Measurements from ENCODE around the gene ANKRD24. TPM values are rescaled to one million over a fixed set of nuclear protein-coding genes. Genes with fewer than 3 reads are reported as not detected.

ANKRD24 gene
- total RNA-seq, 2 experiments from 2014 or later, result 1.7 to 4.8 TPM

DNA sequence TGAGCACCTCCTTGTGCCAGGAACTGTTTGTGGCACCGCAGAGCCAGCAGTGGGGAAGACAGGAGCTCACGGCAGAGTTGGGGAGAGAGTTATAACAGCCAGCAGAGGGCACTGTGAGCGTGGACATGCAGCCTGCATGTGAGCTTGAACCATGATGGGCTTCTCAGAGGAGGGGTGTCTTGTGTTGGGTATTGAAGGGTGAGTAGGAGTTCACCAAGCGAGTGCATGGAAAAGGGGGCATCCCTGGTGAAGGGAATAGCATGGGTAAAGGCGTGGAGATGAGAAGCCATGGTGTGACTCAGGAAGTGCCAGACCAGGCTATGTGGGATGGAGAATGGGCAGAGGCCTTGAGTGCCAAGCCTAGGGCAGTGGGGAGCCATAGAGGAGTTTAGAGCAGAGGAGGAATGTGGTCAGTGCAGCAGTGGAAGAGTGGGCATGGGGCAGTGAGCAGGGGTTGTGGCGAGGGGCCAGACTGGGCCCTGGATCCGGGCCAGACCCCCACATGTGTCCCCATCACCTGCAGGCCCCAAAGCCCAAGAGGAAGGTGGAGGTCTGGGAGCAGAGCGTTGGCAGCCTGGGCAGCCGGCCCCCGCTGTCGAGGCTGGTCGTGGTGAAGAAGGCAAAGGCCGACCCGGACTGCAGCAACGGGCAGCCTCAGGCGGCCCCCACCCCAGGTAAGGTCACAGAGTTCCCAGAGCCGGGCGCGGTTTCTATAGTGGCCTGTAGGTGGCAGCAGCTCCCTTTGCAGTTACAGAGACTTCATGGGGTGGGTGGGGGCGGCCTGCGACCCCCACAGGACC is 84.8 kb downstream of the ANKRD24 start:
- Histone ChIP-seq H3K36me3 (ENCODE audit: insufficient read depth, low read length) (peaks cover 77% of the 10 kb centered on the region), H3K9me2 (ENCODE audit: insufficient read depth, low read length) (no peaks in the 10 kb centered on the region)
- CTCF ChIA-PET (ENCODE audit: unreplicated experiment), result interaction anchor here (0.6 to 1.2 kb wide), 4 partner anchors 28 to 1255 kb away, joined by 5 to 10 read pairs (median 8); partner anchors contain the start of gene MPND

GRCh38 chr19:4267901-4268815 is 85.7 kb downstream of the ANKRD24 start:
- no peak overlapping the region for H3K27ac ChIP-seq (ENCODE audit: low read depth, low read length, poor library complexity, severe bottlenecking)
- no peaks in the 10 kb centered on the region for H3K79me2 ChIP-seq (ENCODE audit: insufficient read depth, low read depth, low read length)
- TF ChIP-seq EZH2phosphoT487 (IDR thresholded peaks at IDR 0.05; ENCODE audit: borderline replicate concordance, low read depth, low read length), result no peak
- TF ChIP-seq, protein P1, sequence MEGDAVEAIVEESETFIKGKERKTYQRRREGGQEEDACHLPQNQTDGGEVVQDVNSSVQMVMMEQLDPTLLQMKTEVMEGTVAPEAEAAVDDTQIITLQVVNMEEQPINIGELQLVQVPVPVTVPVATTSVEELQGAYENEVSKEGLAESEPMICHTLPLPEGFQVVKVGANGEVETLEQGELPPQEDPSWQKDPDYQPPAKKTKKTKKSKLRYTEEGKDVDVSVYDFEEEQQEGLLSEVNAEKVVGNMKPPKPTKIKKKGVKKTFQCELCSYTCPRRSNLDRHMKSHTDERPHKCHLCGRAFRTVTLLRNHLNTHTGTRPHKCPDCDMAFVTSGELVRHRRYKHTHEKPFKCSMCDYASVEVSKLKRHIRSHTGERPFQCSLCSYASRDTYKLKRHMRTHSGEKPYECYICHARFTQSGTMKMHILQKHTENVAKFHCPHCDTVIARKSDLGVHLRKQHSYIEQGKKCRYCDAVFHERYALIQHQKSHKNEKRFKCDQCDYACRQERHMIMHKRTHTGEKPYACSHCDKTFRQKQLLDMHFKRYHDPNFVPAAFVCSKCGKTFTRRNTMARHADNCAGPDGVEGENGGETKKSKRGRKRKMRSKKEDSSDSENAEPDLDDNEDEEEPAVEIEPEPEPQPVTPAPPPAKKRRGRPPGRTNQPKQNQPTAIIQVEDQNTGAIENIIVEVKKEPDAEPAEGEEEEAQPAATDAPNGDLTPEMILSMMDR (conservative IDR thresholded peaks at IDR 0.05; ENCODE audit: low read length), result peak; percentile 1; the same call in 1 of the 2 replicates
- no peak overlapping the region for H3K4me2 ChIP-seq (ENCODE audit: low read length)
- CTCF ChIA-PET (ENCODE audit: unreplicated experiment), result interaction anchor here (0.6 to 0.7 kb wide), 4 partner anchors 28 to 1256 kb away, joined by 3 to 10 read pairs (median 6); partner anchors contain the start of gene MPND
- H3K4me3 ChIP-seq (ENCODE audit: low read depth, low read length, poor library complexity, severe bottlenecking), result no peak overlapping the region
- H4K20me1 ChIP-seq (ENCODE audit: insufficient read depth, low read length), result no peaks in the 10 kb centered on the region
- H3K9me2 ChIP-seq (ENCODE audit: insufficient read depth, low read length), result no peaks in the 10 kb centered on the region
- no peak overlapping the region for H2AFZ ChIP-seq (ENCODE audit: low read length)
- POLR2A ChIA-PET, result no interaction called here
- no peaks in the 10 kb centered on the region for H3K9me3 ChIP-seq (ENCODE audit: low read length)
- TSS peak; percentile 46 for BruUV-seq (replicated peaks)
- H3K36me3 ChIP-seq (ENCODE audit: insufficient read depth, low read length), result peaks cover 69% of the 10 kb centered on the region
- DNase-seq (ENCODE audit: low spot score), result no peak
- H3K4me1 ChIP-seq (ENCODE audit: insufficient read depth, low read length, poor library complexity, severe bottlenecking), result no peaks in the 10 kb centered on the region
- intact Hi-C loops (cut with micrococcal nuclease; ENCODE audit: unreplicated experiment), result loop anchor here (1.0 kb wide), 1 partner anchor 84 kb away; no protein-coding TSS in a partner anchor

More for the DNA sequence above, 84.8 kb downstream of the ANKRD24 start:
- Histone ChIP-seq H3K4me1 (ENCODE audit: insufficient read depth, low read length, poor library complexity, severe bottlenecking) (no peaks in the 10 kb centered on the region), H3K4me2 (ENCODE audit: low read length) (no peak overlapping the region), H3K9me3 (ENCODE audit: low read length) (no peaks in the 10 kb centered on the region), H3K4me3 (ENCODE audit: low read depth, low read length, poor library complexity, severe bottlenecking) (no peak overlapping the region), H3K27ac (ENCODE audit: low read depth, low read length, poor library complexity, severe bottlenecking) (no peak overlapping the region), H4K20me1 (ENCODE audit: insufficient read depth, low read length) (no peaks in the 10 kb centered on the region), H2AFZ (ENCODE audit: low read length) (no peak overlapping the region), H3K79me2 (ENCODE audit: insufficient read depth, low read depth, low read length) (no peaks in the 10 kb centered on the region)
- TF ChIP-seq, protein P1 (conservative IDR thresholded peaks at IDR 0.05; ENCODE audit: low read length), result peak; percentile 78
- TF ChIP-seq EZH2phosphoT487 (IDR thresholded peaks at IDR 0.05; ENCODE audit: borderline replicate concordance, low read depth, low read length), result no peak
- intact Hi-C loops (cut with micrococcal nuclease; ENCODE audit: unreplicated experiment), result loop anchor here (1.0 kb wide), 1 partner anchor 85 kb away; no protein-coding TSS in a partner anchor
- DNase-seq (ENCODE audit: low spot score), result peak; percentile 75
- BruUV-seq (replicated peaks), result no TSS peak
- POLR2A ChIA-PET, result interaction anchor here (0.7 to 1.5 kb wide), 4 partner anchors 20 to 259 kb away, joined by 3 to 4 read pairs (median 3); partner anchors contain the start of genes MPND and YJU2

Data from OCI-LY7 (cell line).